RPMI7951 (cell line): Measurements from ENCODE around the gene KLF16. TPM values are rescaled to one million over a fixed set of nuclear protein-coding genes. Genes with fewer than 3 reads are reported as not detected.

Experiments
- DNase-seq: peaks from one replicate; pipeline ENCODE4 v3.0.0-alpha.2; 2012; ENCODE audit warnings: low read depth
- total RNA-seq: library from RNA; depleted of rRNA; stranded (reverse); fragments of >200 nt; shearing (Covaris generic); gene quantifications from 2 replicates; pipeline ENCODE4 v1.2.3, GENCODE V29; 2014

The KLF16 gene
- total RNA-seq, 1 experiment from 2014 or later, result 2.9 TPM

- DNase-seq, result no peak
Measured at GRCh38 chr19:1868971-1869370, 5.6 kb upstream of the KLF16 start.

DNA sequence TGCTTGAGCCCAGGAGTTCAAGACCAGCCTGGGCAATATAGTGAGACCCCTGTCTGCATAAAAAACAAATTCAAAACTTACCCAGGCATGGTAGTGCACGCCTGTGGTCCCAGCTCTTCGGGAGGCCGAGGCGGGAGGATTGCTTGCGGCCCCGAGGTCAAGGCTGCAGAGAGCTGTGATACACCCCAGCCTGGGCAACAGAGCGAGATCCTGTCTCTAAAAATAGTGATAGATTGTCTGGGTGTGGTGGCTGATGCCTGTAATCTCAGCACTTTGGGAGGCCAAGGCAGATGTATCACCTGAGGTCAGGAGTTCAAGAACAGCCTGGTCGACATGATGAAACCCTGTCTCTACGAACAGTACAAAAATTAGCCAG, 4.0 kb upstream of the KLF16 start:
- no peak for DNase-seq

- no peak for DNase-seq
Measured at GRCh38 chr19:1866693-1867348, 3.4 kb upstream of the KLF16 start.

GRCh38 chr19:1865172-1866010, 2.0 kb upstream of the KLF16 start:
- no peak for DNase-seq

DNA sequence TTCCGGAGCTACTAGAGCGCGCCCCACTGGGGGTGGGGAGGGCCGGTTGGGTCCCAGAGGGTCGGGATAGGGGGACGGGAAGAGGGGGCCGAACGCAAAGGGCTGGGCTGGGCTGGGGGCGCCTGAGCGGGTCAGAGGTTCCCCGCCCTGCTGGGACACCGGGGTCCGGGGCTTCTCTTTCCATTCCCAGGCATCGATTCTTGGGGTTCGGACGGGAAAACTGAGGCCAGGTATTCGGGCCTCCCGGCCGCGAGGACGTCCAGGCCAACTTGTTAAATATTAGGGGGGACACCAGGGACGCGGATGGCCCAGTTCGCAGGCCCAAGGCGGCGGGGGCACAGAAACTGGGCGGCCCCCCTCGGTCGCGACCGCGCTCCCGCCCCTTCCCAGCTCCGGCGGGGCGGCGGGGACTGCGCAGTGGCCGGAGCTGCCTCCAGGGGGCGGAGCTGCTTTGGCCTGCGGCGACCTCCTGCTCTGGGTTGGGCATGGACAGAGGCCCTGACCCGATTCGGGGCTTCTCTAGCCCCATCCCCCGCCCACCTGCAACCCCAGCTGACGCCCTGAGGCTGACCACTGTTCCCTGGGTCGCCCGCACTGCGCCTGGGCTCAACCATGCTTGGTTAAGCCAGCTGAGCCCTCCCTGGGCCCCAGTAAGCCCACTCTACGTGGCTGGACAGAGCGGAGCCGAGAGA, 1.2 kb upstream of the KLF16 start:
- peak; percentile 74 for DNase-seq

GRCh38 chr19:1863638-1864479, 480 bp upstream of the KLF16 start:
- DNase-seq, result peak; percentile 90

GRCh38 chr19:1862424-1863327, 703 bp downstream of the KLF16 start:
- DNase-seq, result no peak

DNA sequence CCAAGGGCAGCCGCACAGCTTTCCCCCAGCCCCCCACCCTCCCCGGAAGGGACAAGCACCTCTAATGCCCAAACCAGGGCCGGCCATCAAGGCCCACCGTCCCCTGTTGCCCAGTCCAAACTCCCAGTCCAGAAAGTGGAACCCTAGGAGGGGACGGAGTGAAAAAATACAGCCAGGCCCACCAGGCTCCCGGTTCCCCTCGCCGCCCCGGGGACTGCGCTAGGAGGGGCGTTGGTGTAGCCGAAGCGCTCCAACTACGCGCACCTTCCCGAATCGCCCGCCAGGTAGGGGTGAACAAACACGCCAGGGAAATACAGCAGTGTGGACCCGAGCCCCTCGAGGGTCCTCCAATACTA, 1.3 kb downstream of the KLF16 start:
- no peak for DNase-seq

- DNase-seq, result no peak
Measured at GRCh38 chr19:1861599-1862031, 1.8 kb downstream of the KLF16 start.

DNA sequence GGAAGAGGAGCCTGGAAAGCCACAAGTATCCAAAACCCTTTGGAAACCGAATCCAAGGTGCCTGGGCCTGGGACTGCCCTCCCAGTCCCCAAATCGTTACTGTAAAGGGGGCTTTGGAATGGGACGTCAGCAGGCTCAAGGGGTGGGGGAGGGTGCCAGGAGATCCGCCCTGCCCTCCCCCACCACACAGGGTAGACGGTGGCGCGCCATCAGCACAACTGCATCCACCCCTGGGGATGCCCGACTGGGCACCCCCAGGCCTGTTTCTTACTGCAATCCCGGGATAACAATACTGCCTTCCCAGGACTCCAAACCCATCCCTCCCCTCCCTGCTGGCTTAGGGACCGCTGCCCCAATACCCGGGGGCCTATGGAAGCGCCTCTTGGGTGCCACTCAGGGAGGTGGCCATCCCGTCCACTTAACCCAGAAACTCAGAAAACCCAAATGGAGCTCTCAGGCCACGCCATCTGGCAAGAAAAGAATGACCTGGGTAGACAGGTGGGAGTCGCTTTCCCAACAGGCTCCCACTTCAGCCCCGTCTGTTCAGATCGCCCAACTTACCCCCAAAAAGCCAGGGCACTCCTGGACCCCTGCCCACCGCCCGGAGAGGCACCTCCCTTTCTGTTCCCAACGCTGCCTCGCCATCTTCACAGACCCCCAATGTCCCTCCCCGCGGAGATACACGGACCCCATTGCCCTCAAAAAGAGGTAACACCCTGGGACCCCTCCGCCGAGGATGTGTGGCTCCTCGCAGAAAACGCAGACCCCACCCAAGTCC, 2.4 kb downstream of the KLF16 start:
- DNase-seq, result no peak

DNA sequence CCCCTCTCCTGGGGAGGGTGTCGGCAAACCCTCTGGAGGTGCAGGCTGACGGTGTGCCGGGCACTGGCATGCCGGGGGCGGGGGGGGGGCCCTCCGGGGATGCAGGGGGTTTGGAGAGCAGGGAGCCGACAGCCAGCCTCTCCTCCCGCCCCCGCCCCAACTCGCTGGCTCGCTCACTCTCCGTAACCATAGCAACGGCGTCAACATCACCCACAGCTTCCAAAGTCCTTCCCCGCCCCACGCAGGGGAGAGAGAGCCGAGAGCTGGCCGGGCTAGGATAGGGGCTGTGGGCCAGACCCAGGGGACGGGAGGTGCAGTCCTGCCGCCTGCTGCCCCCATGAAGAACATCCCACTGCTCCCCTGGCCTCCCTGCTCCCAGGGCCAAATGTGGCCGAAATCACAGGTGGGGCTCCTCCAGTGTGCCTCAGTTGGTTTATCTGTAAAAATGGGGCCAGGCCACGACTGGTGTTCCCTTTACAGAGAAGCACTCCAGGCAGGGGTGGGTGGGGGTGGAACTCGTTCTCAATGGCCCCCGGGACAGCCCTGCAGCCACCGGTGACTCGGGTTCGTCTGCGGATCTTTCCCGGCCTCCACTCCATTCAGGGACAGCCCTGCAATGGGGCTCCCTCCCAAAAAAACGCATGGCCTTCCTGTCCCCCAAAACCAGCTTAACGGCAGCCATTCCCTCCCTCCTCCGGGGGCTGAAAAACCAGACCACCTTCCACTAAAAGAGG, 3.2 kb downstream of the KLF16 start:
- DNase-seq, result peak; percentile 59

DNA sequence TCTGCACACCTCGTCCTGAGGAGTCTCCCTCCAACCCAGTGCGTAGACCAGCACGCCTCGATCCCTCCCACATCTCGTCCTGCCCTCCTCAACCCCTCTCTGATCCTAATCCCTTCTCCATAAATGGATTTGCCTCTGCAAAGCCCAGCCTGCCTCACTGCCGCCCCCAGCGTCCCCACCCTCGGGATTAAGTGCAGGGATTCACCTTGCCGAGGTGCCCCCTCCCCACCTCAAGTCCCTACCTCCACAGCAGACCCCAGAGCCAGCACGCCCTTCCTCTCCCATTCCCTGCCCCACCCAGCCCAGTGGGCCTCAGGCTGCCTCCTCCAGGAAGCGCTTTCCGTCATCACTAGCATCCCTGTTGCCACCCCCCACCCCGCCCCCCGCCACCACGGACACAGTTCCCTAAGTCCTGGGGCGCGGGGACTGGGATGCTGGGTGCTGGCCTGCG, 4.0 kb downstream of the KLF16 start:
- DNase-seq, result no peak

DNA sequence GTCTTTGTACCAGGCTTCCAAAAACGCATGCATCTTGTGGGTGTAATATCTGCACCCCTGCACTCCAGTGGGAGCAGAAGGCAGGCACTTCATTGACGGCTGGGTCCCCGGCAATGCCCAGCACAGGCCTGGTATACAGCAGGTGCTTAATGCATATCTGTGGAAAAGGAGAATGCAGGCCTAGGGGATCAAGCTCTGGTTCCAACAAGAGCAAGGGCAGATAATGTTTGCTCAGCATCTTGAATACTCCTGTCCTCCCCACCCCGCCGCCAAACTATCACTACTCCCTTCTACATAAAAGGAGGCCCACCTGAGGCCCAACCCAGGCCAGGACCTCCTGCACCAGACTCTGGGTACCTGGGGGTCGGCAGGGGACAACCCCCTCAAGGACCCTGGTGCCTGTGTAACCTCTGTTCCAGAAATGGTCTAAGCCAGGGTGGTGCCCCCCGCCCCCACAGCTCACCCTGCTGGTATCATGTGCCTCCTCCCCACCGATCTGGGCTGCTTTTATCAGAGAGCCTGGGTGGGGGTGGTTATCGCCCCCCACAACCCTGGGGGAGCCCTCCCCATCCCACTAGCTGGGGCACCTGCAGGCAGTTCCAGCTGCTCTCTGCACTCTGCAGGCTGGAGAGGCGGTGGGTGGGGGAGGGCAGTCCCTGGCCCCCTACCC, 4.8 kb downstream of the KLF16 start:
- no peak for DNase-seq

GRCh38 chr19:1857648-1858326, 5.6 kb downstream of the KLF16 start:
- no peak for DNase-seq

- peak; percentile 74 for DNase-seq
Measured at GRCh38 chr19:1856698-1857603, 6.4 kb downstream of the KLF16 start.

DNA sequence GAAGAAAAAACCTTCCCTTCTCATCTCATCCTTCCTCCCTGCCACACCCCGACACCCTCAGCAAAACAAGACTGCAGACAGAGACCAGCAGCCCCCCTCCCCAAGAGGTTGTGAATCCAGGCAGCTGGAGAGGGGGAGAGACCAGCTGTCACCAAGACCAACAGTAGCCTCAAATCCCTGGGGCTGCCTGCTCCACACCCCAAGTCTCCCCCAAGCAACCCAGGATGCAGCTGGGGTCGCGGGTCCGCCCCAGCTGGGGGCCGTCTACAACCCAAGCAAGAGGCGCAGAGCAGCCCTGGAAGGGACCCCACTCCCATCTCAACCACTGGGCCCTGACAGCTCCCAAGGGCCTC, 7.1 kb downstream of the KLF16 start:
- DNase-seq, result no peak

- no peak for DNase-seq
Measured at GRCh38 chr19:1855828-1856255, 7.5 kb downstream of the KLF16 start.
